C4-2B (cell line): ENCODE measurements around the gene CDCA7L.
A peak's percentile ranks its signal among the peaks of the same experiment; 100 is the strongest.

ENCODE experiments used
- H3K27ac ChIP-seq: fragments of 450-650 bp; 2 replicates; pipeline ENCODE4 v1.5.1; 2017
- ZFX ChIP-seq: fragments of 450-650 bp; IDR thresholded peaks from 2 replicates; pipeline ENCODE4 v1.6.1; 2017
- TF ChIP-seq, protein P1 (sequence below): fragments of 450-650 bp; conservative IDR thresholded peaks from 2 replicates; pipeline ENCODE4 v1.5.1; 2017; ENCODE audit warnings: mild to moderate bottlenecking

Gene CDCA7L

DNA sequence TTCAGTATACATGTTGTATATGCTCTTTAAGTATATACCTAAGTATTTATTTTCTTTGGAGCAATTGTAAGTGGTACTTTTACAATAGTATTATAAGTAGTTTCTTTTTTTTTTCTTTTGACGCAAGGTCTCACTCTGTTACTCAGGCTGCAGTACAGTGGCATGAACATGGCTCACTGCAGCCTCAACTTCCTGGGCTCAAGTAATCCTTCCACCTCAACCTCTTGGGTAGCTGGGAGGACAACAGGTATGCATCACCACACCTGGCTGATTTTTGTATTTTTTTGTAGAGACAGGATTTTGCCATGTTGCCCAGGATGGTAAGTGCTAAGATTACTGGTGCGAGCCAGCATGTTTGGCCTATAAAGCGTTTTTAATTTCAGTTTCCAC, 13.7 kb upstream of the CDCA7L start:
- H3K27ac ChIP-seq = no peak overlapping the region
- TF ChIP-seq, protein P1, sequence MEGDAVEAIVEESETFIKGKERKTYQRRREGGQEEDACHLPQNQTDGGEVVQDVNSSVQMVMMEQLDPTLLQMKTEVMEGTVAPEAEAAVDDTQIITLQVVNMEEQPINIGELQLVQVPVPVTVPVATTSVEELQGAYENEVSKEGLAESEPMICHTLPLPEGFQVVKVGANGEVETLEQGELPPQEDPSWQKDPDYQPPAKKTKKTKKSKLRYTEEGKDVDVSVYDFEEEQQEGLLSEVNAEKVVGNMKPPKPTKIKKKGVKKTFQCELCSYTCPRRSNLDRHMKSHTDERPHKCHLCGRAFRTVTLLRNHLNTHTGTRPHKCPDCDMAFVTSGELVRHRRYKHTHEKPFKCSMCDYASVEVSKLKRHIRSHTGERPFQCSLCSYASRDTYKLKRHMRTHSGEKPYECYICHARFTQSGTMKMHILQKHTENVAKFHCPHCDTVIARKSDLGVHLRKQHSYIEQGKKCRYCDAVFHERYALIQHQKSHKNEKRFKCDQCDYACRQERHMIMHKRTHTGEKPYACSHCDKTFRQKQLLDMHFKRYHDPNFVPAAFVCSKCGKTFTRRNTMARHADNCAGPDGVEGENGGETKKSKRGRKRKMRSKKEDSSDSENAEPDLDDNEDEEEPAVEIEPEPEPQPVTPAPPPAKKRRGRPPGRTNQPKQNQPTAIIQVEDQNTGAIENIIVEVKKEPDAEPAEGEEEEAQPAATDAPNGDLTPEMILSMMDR = no peak
- no peak for TF ChIP-seq ZFX

DNA sequence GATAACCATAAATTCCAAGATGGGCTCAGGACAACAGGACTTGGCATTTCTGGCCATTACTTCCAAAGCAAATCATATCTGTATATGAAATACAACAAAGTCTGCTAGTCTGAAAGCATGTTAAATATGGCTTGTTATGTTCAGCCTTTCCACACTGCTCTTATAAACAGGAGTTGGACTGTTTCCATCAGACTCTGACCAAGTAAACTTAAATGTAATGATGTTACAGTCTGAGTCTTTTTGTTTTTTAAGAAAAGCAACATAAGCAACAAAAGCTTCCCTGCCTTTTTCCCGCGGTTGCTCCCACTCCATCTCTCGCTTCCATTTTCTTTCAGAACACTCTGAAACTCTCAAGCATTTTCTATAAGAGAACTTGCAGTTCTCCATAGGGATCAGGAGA, 8.1 kb upstream of the CDCA7L start:
- TF ChIP-seq ZFX = no peak
- TF ChIP-seq, protein P1 = no peak
- H3K27ac ChIP-seq = no peak overlapping the region

- TF ChIP-seq ZFX = no peak
- no peak overlapping the region for H3K27ac ChIP-seq
Measured at GRCh38 chr7:21948887-21949540, 3.3 kb upstream of the CDCA7L start.

- TF ChIP-seq, protein P1 = no peak
- TF ChIP-seq ZFX = no peak
- no peak overlapping the region for H3K27ac ChIP-seq
Measured at GRCh38 chr7:21948364-21948763, 2.7 kb upstream of the CDCA7L start.

DNA sequence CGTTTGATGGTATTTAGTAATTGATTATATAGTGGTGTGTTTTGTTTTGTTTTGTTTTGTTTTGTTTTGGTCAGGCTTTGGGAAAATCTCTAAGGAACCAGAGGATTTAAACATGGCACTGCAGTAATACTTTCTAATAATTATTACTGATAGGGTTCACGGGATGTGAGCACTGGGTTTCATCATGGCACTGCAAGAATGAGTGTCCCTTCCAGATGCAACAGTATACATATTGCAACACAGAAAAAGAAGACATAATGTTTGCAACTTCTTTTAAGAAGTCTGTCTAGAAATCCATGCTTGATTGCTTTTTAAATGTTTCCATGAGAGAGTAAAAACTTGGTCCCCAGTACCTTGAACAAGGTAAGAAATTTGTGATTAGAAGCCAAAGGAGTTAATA, 2.2 kb upstream of the CDCA7L start:
- no peak overlapping the region for H3K27ac ChIP-seq
- TF ChIP-seq ZFX = no peak
- TF ChIP-seq, protein P1 = no peak

DNA sequence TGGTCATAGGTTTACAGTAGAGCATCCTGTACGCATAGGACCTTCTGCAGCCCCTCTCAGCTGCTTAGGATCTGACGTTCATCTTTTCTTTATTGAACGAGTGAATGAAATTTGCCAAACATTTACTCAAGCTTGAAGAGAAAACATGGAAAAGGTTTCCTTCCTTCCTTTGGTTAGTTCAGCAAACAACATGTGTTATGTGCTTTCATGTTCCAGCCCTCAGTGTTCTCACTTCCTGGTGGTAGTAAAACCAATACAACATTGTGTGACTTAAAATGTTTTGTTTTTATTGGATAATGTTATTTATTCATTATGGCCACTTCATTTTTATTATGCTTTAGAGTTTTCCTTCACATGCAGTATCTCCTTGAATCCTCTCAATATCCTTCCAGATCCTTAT, 1.4 kb upstream of the CDCA7L start:
- no peak overlapping the region; the same call in 1 of the 2 replicates for H3K27ac ChIP-seq
- TF ChIP-seq, protein P1 = no peak
- no peak for TF ChIP-seq ZFX

GRCh38 chr7:21946222-21946709, 567 bp upstream of the CDCA7L start:
- peak overlapping the region; percentile 88 for H3K27ac ChIP-seq
- no peak for TF ChIP-seq ZFX
- TF ChIP-seq, protein P1 = no peak
